Measurements from ENCODE around the gene INPP5E.
A peak's percentile ranks its signal among the peaks of the same experiment; 100 is the strongest.

The INPP5E gene

GRCh38 chr9:136401173-136401922, 38.3 kb downstream of the INPP5E start:
- no peaks in the 10 kb centered on the region for H3K9me2 ChIP-seq (replicated peaks; ENCODE audit: insufficient read depth, low read length)
- H3K9ac ChIP-seq (ENCODE audit: low read length), result no peak overlapping the region
- no peaks in the 10 kb centered on the region for H3K9me3 ChIP-seq (replicated peaks; ENCODE audit: insufficient read depth, low read length)
- no peaks in the 10 kb centered on the region for H4K20me1 ChIP-seq (ENCODE audit: insufficient read depth, low read length)
- H3K4me1 ChIP-seq (ENCODE audit: low read length), result peaks cover 34% of the 10 kb centered on the region
- no peaks in the 10 kb centered on the region for H3K36me3 ChIP-seq (replicated peaks; ENCODE audit: insufficient read depth, low read length)
- H3K4me2 ChIP-seq (ENCODE audit: low read depth, low read length), result no peak overlapping the region
- H3K4me3 ChIP-seq (ENCODE audit: low read length), result no peak overlapping the region
- H3K79me2 ChIP-seq (ENCODE audit: low read length), result peaks cover 24% of the 10 kb centered on the region
- H2AFZ ChIP-seq (ENCODE audit: low read length), result no peak overlapping the region
- H3K27me3 ChIP-seq (replicated peaks; ENCODE audit: insufficient read depth, low read length), result no peaks in the 10 kb centered on the region
- DNase-seq, result no peak
- H3F3A ChIP-seq (ENCODE audit: insufficient read depth, low read length), result 0 out of 2 replicates have a peak, but pooled peaks cover 4% of the 10 kb centered on the region
- no peak for TF ChIP-seq CTCF (IDR thresholded peaks at IDR 0.05; ENCODE audit: low read length)
- TF ChIP-seq EZH2 (optimal IDR thresholded peaks at IDR 0.05; ENCODE audit: low read depth, low read length), result no peak
- TF ChIP-seq EZH2phosphoT487 (IDR thresholded peaks at IDR 0.05; ENCODE audit: low read length), result no peak
- no peak overlapping the region for H3K27ac ChIP-seq (ENCODE audit: low read length)

- Histone ChIP-seq H3K27ac (ENCODE audit: low read length) (no peak within 1 kb of the TSS), H3K4me1 (ENCODE audit: low read length) (peaks cover 27% of the 10 kb centered on the region), H3K9ac (ENCODE audit: low read length) (peak within 1 kb of the TSS; percentile 80), H3K79me2 (ENCODE audit: low read length) (peaks cover 29% of the 10 kb centered on the region), H3K4me2 (ENCODE audit: low read depth, low read length) (peak within 1 kb of the TSS; percentile 93), H3K9me3 (replicated peaks; ENCODE audit: insufficient read depth, low read length) (no peaks in the 10 kb centered on the region), H4K20me1 (ENCODE audit: insufficient read depth, low read length) (no peaks in the 10 kb centered on the region), H3F3A (ENCODE audit: insufficient read depth, low read length) (0 out of 2 replicates have a peak, but pooled peaks cover 4% of the 10 kb centered on the region), H3K9me2 (replicated peaks; ENCODE audit: insufficient read depth, low read length) (no peaks in the 10 kb centered on the region), H3K36me3 (replicated peaks; ENCODE audit: insufficient read depth, low read length) (no peaks in the 10 kb centered on the region), H3K4me3 (ENCODE audit: low read length) (peak within 1 kb of the TSS; percentile 100), H2AFZ (ENCODE audit: low read length) (peak within 1 kb of the TSS; percentile 78), H3K27me3 (replicated peaks; ENCODE audit: insufficient read depth, low read length) (no peaks in the 10 kb centered on the region)
- peak; percentile 94 for DNase-seq
- no peak for TF ChIP-seq EZH2 (optimal IDR thresholded peaks at IDR 0.05; ENCODE audit: low read depth, low read length)
- TF ChIP-seq CTCF (IDR thresholded peaks at IDR 0.05; ENCODE audit: low read length), result peak; percentile 82
- TF ChIP-seq EZH2phosphoT487 (IDR thresholded peaks at IDR 0.05; ENCODE audit: low read length), result no peak
Observed at GRCh38 chr9:136400038-136400834, 39.4 kb downstream of the INPP5E start, which contains the start of gene SNAPC4. Gene SNAPC4 (minus strand): TSS chr9:136400170. CDS start chr9:136398428, 1,742 bp downstream.

- Histone ChIP-seq H3K9me3 (replicated peaks; ENCODE audit: insufficient read depth, low read length) (no peaks in the 10 kb centered on the region), H3K4me2 (ENCODE audit: low read depth, low read length) (peak overlapping the region; percentile 93), H3K4me3 (ENCODE audit: low read length) (peak overlapping the region; percentile 100), H3K27ac (ENCODE audit: low read length) (no peak overlapping the region), H3K9ac (ENCODE audit: low read length) (peak overlapping the region; percentile 80), H3K27me3 (replicated peaks; ENCODE audit: insufficient read depth, low read length) (no peaks in the 10 kb centered on the region), H4K20me1 (ENCODE audit: insufficient read depth, low read length) (no peaks in the 10 kb centered on the region), H3F3A (ENCODE audit: insufficient read depth, low read length) (no peaks in the 10 kb centered on the region), H2AFZ (ENCODE audit: low read length) (peak overlapping the region; percentile 47; the same call in 1 of the 2 replicates), H3K79me2 (ENCODE audit: low read length) (peaks cover 29% of the 10 kb centered on the region), H3K9me2 (replicated peaks; ENCODE audit: insufficient read depth, low read length) (no peaks in the 10 kb centered on the region), H3K4me1 (ENCODE audit: low read length) (peaks cover 19% of the 10 kb centered on the region), H3K36me3 (replicated peaks; ENCODE audit: insufficient read depth, low read length) (no peaks in the 10 kb centered on the region)
- no peak for TF ChIP-seq EZH2phosphoT487 (IDR thresholded peaks at IDR 0.05; ENCODE audit: low read length)
- TF ChIP-seq EZH2 (optimal IDR thresholded peaks at IDR 0.05; ENCODE audit: low read depth, low read length), result no peak
- no peak for TF ChIP-seq CTCF (IDR thresholded peaks at IDR 0.05; ENCODE audit: low read length)
- peak; percentile 38 for DNase-seq
Observed at GRCh38 chr9:136399176-136400037, 40.2 kb downstream of the INPP5E start.

All from MM.1S (cell line).